Endodermal cell (in vitro differentiated cells): Measurements from ENCODE around the gene RNU6-9. TPM values are rescaled to one million over a fixed set of nuclear protein-coding genes. Genes with fewer than 3 reads are reported as not detected.

ENCODE experiments used
- DNase-seq: peaks from one replicate; pipeline ENCODE4 v3.0.0-alpha.2; 2017
- H3K27ac ChIP-seq: 2 replicates; pipeline ENCODE4 v1.5.1; 2013; ENCODE audit warnings: mild to moderate bottlenecking, low read depth, low read length, moderate library complexity
- H3K27me3 ChIP-seq: 2 replicates; pipeline ENCODE4 v1.6.1; 2013; ENCODE audit warnings: mild to moderate bottlenecking, low read length, moderate library complexity; ENCODE audit not compliant: insufficient read depth, control insufficient read depth, poor library complexity, severe bottlenecking
- H3K36me3 ChIP-seq: 2 replicates; pipeline ENCODE4 v1.7.0; 2013; ENCODE audit warnings: mild to moderate bottlenecking, low read length, moderate library complexity; ENCODE audit not compliant: control insufficient read depth, insufficient read depth
- H3K4me1 ChIP-seq: one replicate; pipeline ENCODE4 v1.7.0; 2013; ENCODE audit warnings: low read length; ENCODE audit not compliant: control insufficient read depth, insufficient read depth
- H3K4me3 ChIP-seq: 2 replicates; pipeline ENCODE4 v1.5.1; 2013; ENCODE audit warnings: mild to moderate bottlenecking, low read length, moderate library complexity
- H3K9ac ChIP-seq: 2 replicates; pipeline ENCODE4 v1.6.1; 2013; ENCODE audit warnings: mild to moderate bottlenecking, low read length, moderate library complexity; ENCODE audit not compliant: poor library complexity, severe bottlenecking; ENCODE audit errors: extremely low read depth
- H3K9me3 ChIP-seq: 2 replicates; pipeline ENCODE4 v1.6.1; 2013; ENCODE audit warnings: mild to moderate bottlenecking, low read length, moderate library complexity; ENCODE audit not compliant: control insufficient read depth
- H3K27ac Mint-ChIP-seq: 2 replicates; pipeline ENCODE4 v1.8.0; 2020; ENCODE audit warnings: mixed read lengths
- H3K27me3 Mint-ChIP-seq: 2 replicates; pipeline ENCODE4 v1.8.0; 2021; ENCODE audit warnings: mild to moderate bottlenecking, mixed read lengths; ENCODE audit not compliant: insufficient read depth
- H3K36me3 Mint-ChIP-seq: 2 replicates; pipeline ENCODE4 v1.8.0; 2020; ENCODE audit warnings: low read depth, mixed read lengths
- H3K4me1 Mint-ChIP-seq: 2 replicates; pipeline ENCODE4 v1.8.0; 2020; ENCODE audit warnings: mixed read lengths
- H3K4me3 Mint-ChIP-seq: 2 replicates; pipeline ENCODE4 v1.8.0; 2020; ENCODE audit warnings: mild to moderate bottlenecking, moderate library complexity, mixed read lengths
- H3K9me3 Mint-ChIP-seq: 2 replicates; pipeline ENCODE4 v1.8.0; 2020; ENCODE audit warnings: mild to moderate bottlenecking, mixed read lengths
- CTCF ChIP-seq: fragments of 200-600 bp; sonication (generic); conservative IDR thresholded peaks from 2 replicates; pipeline ENCODE4 v1.5.0; 2021; ENCODE audit warnings: antibody characterized with exemption, mild to moderate bottlenecking
- WGBS, 2 experiments: methylation state at CpG; one replicate each; pipeline versions ENCODE4 v1.1.5 to v1.1.7; 2013; ENCODE audit warnings: missing lambda C conversion rate in 2 of 2, mixed read lengths in 1 of 2; ENCODE audit not compliant: insufficient coverage in 1 of 2, insufficient read length in 1 of 2; 5-methylcytosine and 5-hydroxymethylcytosine counted together
- total RNA-seq, 2 donors: library from RNA; stranded (reverse); fragmentation: NEBNext Ultra II Directional in 1 of 2; extraction: Animal tissue kit (Norgen Biotek cat#: 25700) in 1 of 2; gene quantifications; 2 replicates in 1 of 2; 3 replicates in 1 of 2; pipeline ENCODE4 v1.2.1, GENCODE V29; 2021

The RNU6-9 gene
- total RNA-seq, 2 donors from 2014 or later, result not detected

GRCh38 chr19:927780-928401, 34.6 kb downstream of the RNU6-9 start:
- 70 to 76% methylated on average over 4 to 12 of the region's 12 CpGs for WGBS, 2 experiments
- TF ChIP-seq CTCF, result no peak
- DNase-seq, result peak; percentile 72
- Mint-ChIP-seq H3K36me3 (peaks cover 25% of the 10 kb centered on the region), H3K4me1 (no peaks in the 10 kb centered on the region), H3K27ac (no peak overlapping the region), H3K27me3 (no peaks in the 10 kb centered on the region), H3K9me3 (no peaks in the 10 kb centered on the region), H3K4me3 (peak overlapping the region; percentile 71)
- Histone ChIP-seq H3K36me3 (peaks cover 11% of the 10 kb centered on the region), H3K9ac (peak overlapping the region; percentile 3), H3K4me1 (no peaks in the 10 kb centered on the region), H3K27ac (no peak overlapping the region), H3K9me3 (no peaks in the 10 kb centered on the region), H3K27me3 (no peaks in the 10 kb centered on the region), H3K4me3 (peak overlapping the region; percentile 84)

- H3K36me3 Mint-ChIP-seq, result peaks cover 25% of the 10 kb centered on the region
- H3K4me3 Mint-ChIP-seq, result peak overlapping the region; percentile 71
- H3K36me3 ChIP-seq, result peaks cover 11% of the 10 kb centered on the region
- H3K9me3 Mint-ChIP-seq, result no peaks in the 10 kb centered on the region
- DNase-seq, result peak; percentile 78
- 94% methylated on average over 7 to 18 of the region's 18 CpGs for WGBS, 2 experiments
- no peak overlapping the region for H3K27ac ChIP-seq
- no peaks in the 10 kb centered on the region for H3K9me3 ChIP-seq
- no peak overlapping the region for H3K27ac Mint-ChIP-seq
- H3K4me1 ChIP-seq, result no peaks in the 10 kb centered on the region
- H3K4me3 ChIP-seq, result no peak overlapping the region
- no peak for TF ChIP-seq CTCF
- no peaks in the 10 kb centered on the region for H3K27me3 ChIP-seq
- H3K9ac ChIP-seq, result peak overlapping the region; percentile 3
- H3K27me3 Mint-ChIP-seq, result no peaks in the 10 kb centered on the region
- H3K4me1 Mint-ChIP-seq, result no peaks in the 10 kb centered on the region
These were observed 35.4 kb downstream of the RNU6-9 start for GRCh38 chr19:928471-929202.

GRCh38 chr19:929203-929890, 36.1 kb downstream of the RNU6-9 start:
- Histone ChIP-seq H3K4me3 (no peak overlapping the region), H3K9me3 (no peaks in the 10 kb centered on the region), H3K27me3 (no peaks in the 10 kb centered on the region), H3K27ac (no peak overlapping the region), H3K9ac (no peak overlapping the region), H3K36me3 (peaks cover 17% of the 10 kb centered on the region), H3K4me1 (no peaks in the 10 kb centered on the region)
- no peak for DNase-seq
- Mint-ChIP-seq H3K27ac (no peak overlapping the region), H3K4me1 (no peaks in the 10 kb centered on the region), H3K4me3 (no peak overlapping the region), H3K27me3 (no peaks in the 10 kb centered on the region), H3K9me3 (no peaks in the 10 kb centered on the region), H3K36me3 (peaks cover 25% of the 10 kb centered on the region)
- WGBS, 2 experiments, result 96% methylated on average over 15 to 46 of the region's 51 CpGs
- TF ChIP-seq CTCF, result no peak
